ENCODE data around the gene IL36A.

IL36A gene

GRCh38 chr2:113050921-113051895 is 45.9 kb downstream of the IL36A start:
- DNase-seq (ENCODE audit: low spot score): no peak

GRCh38 chr2:113052396-113052917 is 47.2 kb downstream of the IL36A start, which contains the start of gene IL36B:
Gene IL36B (minus strand): TSS chr2:113052867.
- DNase-seq (ENCODE audit: low spot score): no peak

GRCh38 chr2:113053666-113054065 is 48.4 kb downstream of the IL36A start:
- no peak for DNase-seq (ENCODE audit: low spot score)

- no peak for DNase-seq (ENCODE audit: low spot score)
These were observed 48.8 kb downstream of the IL36A start for GRCh38 chr2:113054066-113054465.

- DNase-seq (ENCODE audit: low spot score): no peak
These were observed 51.3 kb downstream of the IL36A start for GRCh38 chr2:113056521-113056920.

- DNase-seq (ENCODE audit: low spot score): no peak
These were observed 51.9 kb downstream of the IL36A start for GRCh38 chr2:113057117-113057516.
